HCT116 (cell line): Measurements from ENCODE around the gene TECTA. TPM values are rescaled to one million over a fixed set of nuclear protein-coding genes. Genes with fewer than 3 reads are reported as not detected.

ENCODE experiments used
- ATAC-seq: fragments of 200-7000 bp; cut with Tn5 transposase; 2 replicates; pipeline ENCODE4 v1.9.1; 2020; ENCODE audit warnings: mild to moderate bottlenecking, moderate library complexity
- BruUV-seq: library from RNA; stranded (reverse); fragments of 400-500 nt; replicated peaks from 2 replicates; lab custom pipeline; 2021; lab: Mats Ljungman, UMichigan
- CTCF ChIA-PET: fragments of 300-600 bp; sonication (Branson Sonifier 250); formaldehyde crosslinking; loops from one replicate; lab custom pipeline; 2021; ENCODE audit warnings: antibody characterized with exemption; lab: Charles Lee
- POLR2A ChIA-PET: fragments of 300-600, 350-600 bp; sonication (Branson Sonifier 250); formaldehyde crosslinking; loops from one replicate; lab custom pipeline; 2021; ENCODE audit warnings: antibody characterized with exemption; lab: Charles Lee
- RAD21 ChIA-PET, 2 experiments: fragments of 300-600 bp; sonication (Branson Sonifier 250); formaldehyde crosslinking; loops; one replicate each; lab custom pipeline; 2023; ENCODE audit warnings: low total read pairs in 2 of 2; ENCODE audit not compliant: uncharacterized antibody in 2 of 2, unreplicated experiment in 2 of 2, low non-redundant PET in 1 of 2; lab: Charles Lee
- DNase-seq: peaks from one replicate; pipeline ENCODE4 v3.0.0-alpha.2; 2010; ENCODE audit warnings: low read depth, low spot score
- H2AFZ ChIP-seq: fragments of 200-600 bp; shearing (Covaris generic), sonication (generic); 2 replicates; pipeline ENCODE4 v1.6.1; 2017; ENCODE audit warnings: low read depth, mixed run types, mixed read lengths, antibody characterized with exemption, low read length; ENCODE audit not compliant: poor library complexity, severe bottlenecking
- H3K27ac ChIP-seq: 2 replicates; pipeline ENCODE4 v1.5.1; 2012; ENCODE audit warnings: low read depth, low read length
- H3K27me3 ChIP-seq: fragments of 200-600 bp; sonication (generic); 2 replicates; pipeline ENCODE4 v1.6.1; 2016; ENCODE audit warnings: mixed run types, low read length, mixed read lengths; ENCODE audit not compliant: insufficient read depth
- H3K36me3 ChIP-seq, 2 experiments: fragments of 200-500 bp in 1 of 2; fragments of 200-600 bp in 1 of 2; sonication (Bioruptor generic) in 1 of 2; sonication (generic) in 1 of 2; 2 replicates each; pipeline versions ENCODE4 v1.5.1 to v1.6.1; 2014 to 2016; ENCODE audit warnings: low read length in 2 of 2, inconsistent platforms in 1 of 2, mixed read lengths in 1 of 2, mixed run types in 1 of 2; ENCODE audit not compliant: insufficient read depth in 2 of 2, control insufficient read depth in 1 of 2
- H3K4me1 ChIP-seq, 2 experiments: fragments of 200-600 bp in 1 of 2; sonication (generic) in 1 of 2; 2 replicates each; pipeline versions ENCODE4 v1.5.1 to v1.6.1; 2012 to 2017; ENCODE audit warnings: low read length in 2 of 2, inconsistent platforms in 1 of 2, mild to moderate bottlenecking in 1 of 2, mixed read lengths in 1 of 2, mixed run types in 1 of 2, moderate library complexity in 1 of 2; ENCODE audit not compliant: insufficient read depth in 2 of 2, control insufficient read depth in 1 of 2
- H3K4me2 ChIP-seq: fragments of 200-600 bp; sonication (generic); 2 replicates; pipeline ENCODE4 v1.6.1; 2017; ENCODE audit warnings: mixed run types, low read length, mixed read lengths
- H3K4me3 ChIP-seq, 2 experiments: fragments of 200-600 bp in 1 of 2; sonication (generic) in 1 of 2; replicated peaks in 1 of 2; 2 replicates each; pipeline ENCODE4 v1.5.1; 2011 to 2016; ENCODE audit warnings: low read length in 2 of 2, control low read depth in 1 of 2, low read depth in 1 of 2, mild to moderate bottlenecking in 1 of 2, mixed read lengths in 1 of 2, mixed run types in 1 of 2
- H3K79me2 ChIP-seq: fragments of 200-600 bp; sonication (generic); 2 replicates; pipeline ENCODE4 v1.6.1; 2017; ENCODE audit warnings: mild to moderate bottlenecking, mixed run types, low read length, moderate library complexity, mixed read lengths; ENCODE audit not compliant: insufficient read depth
- H3K9ac ChIP-seq: fragments of 200-600 bp; sonication (generic); 2 replicates; pipeline ENCODE4 v1.6.1; 2016; ENCODE audit warnings: low read length, mixed read lengths
- H3K9me2 ChIP-seq: fragments of 200-600 bp; sonication (generic), shearing (Covaris generic); 2 replicates; pipeline ENCODE4 v1.6.1; 2017; ENCODE audit warnings: mixed run types, mild to moderate bottlenecking, moderate library complexity; ENCODE audit not compliant: insufficient read depth
- H3K9me3 ChIP-seq, 2 experiments: fragments of 200-500 bp in 1 of 2; fragments of 200-600 bp in 1 of 2; sonication (Bioruptor generic) in 1 of 2; sonication (generic) in 1 of 2; 2 replicates each; pipeline ENCODE4 v1.6.1; 2014 to 2017; ENCODE audit warnings: low read length in 2 of 2, mixed read lengths in 2 of 2, inconsistent platforms in 1 of 2, low read depth in 1 of 2, mild to moderate bottlenecking in 1 of 2, mixed run types in 1 of 2, moderate library complexity in 1 of 2; ENCODE audit not compliant: control insufficient read depth in 1 of 2, insufficient read depth in 1 of 2
- H4K20me1 ChIP-seq: fragments of 200-600 bp; sonication (generic), shearing (Covaris generic); 2 replicates; pipeline ENCODE4 v1.6.1; 2017; ENCODE audit warnings: mixed run types, mild to moderate bottlenecking, moderate library complexity; ENCODE audit not compliant: insufficient read depth
- CEBPB ChIP-seq: IDR thresholded peaks from 2 replicates; pipeline ENCODE4 v1.6.1; 2012; ENCODE audit warnings: low read depth
- ELF1 ChIP-seq: IDR thresholded peaks from 2 replicates; pipeline ENCODE4 v1.6.1; 2012; ENCODE audit warnings: low read depth, borderline replicate concordance
- EZH2 ChIP-seq: fragments of 200-600 bp; sonication (generic); IDR thresholded peaks from 2 replicates; pipeline ENCODE4 v1.6.1; 2017; ENCODE audit warnings: antibody characterized with exemption, mixed run types
- EZH2phosphoT487 ChIP-seq: fragments of 200-600 bp; IDR thresholded peaks from 2 replicates; pipeline ENCODE4 v1.6.1; 2018; ENCODE audit warnings: antibody characterized with exemption, borderline replicate concordance
- FOSL1 ChIP-seq: IDR thresholded peaks from 2 replicates; pipeline ENCODE4 v1.6.1; 2012; ENCODE audit warnings: low read depth
- POLR2A ChIP-seq: IDR thresholded peaks from 2 replicates; pipeline ENCODE4 v1.7.0; 2011; ENCODE audit warnings: borderline replicate concordance; ENCODE audit not compliant: insufficient read depth, insufficient read length; ENCODE audit errors: extremely low read depth
- SP1 ChIP-seq: IDR thresholded peaks from 2 replicates; pipeline ENCODE4 v1.6.1; 2012; ENCODE audit warnings: low read depth
- TCF7L2 ChIP-seq: IDR thresholded peaks from 2 replicates; pipeline ENCODE4 v1.7.0; 2011; ENCODE audit warnings: borderline replicate concordance, inconsistent platforms; ENCODE audit not compliant: insufficient read depth, insufficient read length; ENCODE audit errors: extremely low read depth
- YY1 ChIP-seq: IDR thresholded peaks from 2 replicates; pipeline ENCODE4 v1.6.1; 2011; ENCODE audit warnings: low read length, low read depth, moderate library complexity, mild to moderate bottlenecking; ENCODE audit not compliant: insufficient replicate concordance; ENCODE audit errors: extremely low read depth
- ZFX ChIP-seq: fragments of 450-650 bp; IDR thresholded peaks from 2 replicates; pipeline ENCODE4 v1.6.1; 2017
- intact Hi-C: fragments of 100-400 bp; cut with micrococcal nuclease; formaldehyde crosslinking; loops from 2 replicates; pipeline ENCODE4 v1.10.0; 2022
- total RNA-seq: library from RNA; stranded (reverse); gene quantifications from one replicate; pipeline ENCODE4 v1.2.1, GENCODE V29; 2021; ENCODE audit not compliant: unreplicated experiment
- TF ChIP-seq, protein P1 (sequence below): IDR thresholded peaks from 2 replicates; pipeline ENCODE4 v1.6.1; 2012

Gene TECTA
- total RNA-seq, 1 experiment from 2014 or later, result 0.81 TPM

GRCh38 chr11:121207485-121208115 is 106.6 kb downstream of the TECTA start:
- CTCF ChIA-PET, result interaction anchor here (1.9 kb wide), 1 partner anchor 13 kb away, joined by 8 read pairs; no protein-coding TSS in a partner anchor
- no peaks in the 10 kb centered on the region for H3K36me3 ChIP-seq
- TF ChIP-seq FOSL1, result no peak
- no peak for TF ChIP-seq EZH2
- TF ChIP-seq, all 23 proteins: peak for 0
- no peak overlapping the region for H3K27ac ChIP-seq
- ATAC-seq, result no peak
- no peaks in the 10 kb centered on the region for H4K20me1 ChIP-seq
- no peak for DNase-seq
- no peaks in the 10 kb centered on the region for H3K27me3 ChIP-seq
- no peak overlapping the region for H3K4me2 ChIP-seq
- H3K9ac ChIP-seq, result no peak overlapping the region
- ChIA-PET POLR2A (no interaction called here), RAD21 (no interaction called here)
- intact Hi-C loops, result no loop called here
- no peaks in the 10 kb centered on the region for H3K4me1 ChIP-seq
- BruUV-seq, result no TSS peak
- no peaks in the 10 kb centered on the region for H3K9me3 ChIP-seq
- no peaks in the 10 kb centered on the region for H3K9me2 ChIP-seq
- H3K4me3 ChIP-seq, result no peak overlapping the region
- H2AFZ ChIP-seq, result no peak overlapping the region
- H3K79me2 ChIP-seq, result no peaks in the 10 kb centered on the region

DNA sequence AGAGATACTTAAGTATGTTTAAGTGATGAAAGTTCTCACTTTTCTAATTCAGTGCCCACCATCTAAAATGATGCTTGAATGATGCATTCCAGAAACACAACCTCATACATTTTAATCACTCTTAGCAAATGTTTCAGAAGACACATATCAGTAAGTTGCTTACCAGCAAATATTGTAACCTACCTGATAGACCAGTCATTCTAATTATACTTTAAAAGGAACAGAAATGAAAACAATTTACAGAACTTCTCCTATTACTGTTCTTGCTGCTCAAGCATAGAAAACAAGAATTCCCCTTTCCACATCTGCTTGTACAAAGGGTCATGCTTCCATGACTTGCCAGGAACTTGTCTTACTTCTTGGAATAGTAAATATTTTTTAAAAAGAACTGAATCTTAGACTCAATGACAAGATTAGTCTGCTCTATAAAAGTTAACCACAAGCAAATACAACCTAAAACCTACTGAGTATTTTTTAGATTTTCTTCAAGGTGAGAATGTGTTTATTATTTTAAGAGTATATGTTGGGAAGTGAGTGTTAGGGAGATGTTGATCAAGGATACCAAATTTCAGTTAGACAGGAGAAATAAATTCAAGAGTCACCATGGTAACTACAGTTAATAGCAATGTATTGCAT is 109.5 kb downstream of the TECTA start:
- intact Hi-C loops, result no loop called here
- DNase-seq, result no peak
- Histone ChIP-seq H3K36me3 (no peaks in the 10 kb centered on the region), H3K79me2 (no peaks in the 10 kb centered on the region), H4K20me1 (no peaks in the 10 kb centered on the region)
- POLR2A ChIA-PET, result no interaction called here
- TF ChIP-seq ELF1 (no peak), CEBPB (no peak), POLR2A (no peak), EZH2phosphoT487 (no peak), FOSL1 (no peak), EZH2 (no peak), YY1 (no peak), SP1 (no peak), TCF7L2 (no peak), ZFX (no peak)
- TF ChIP-seq, protein P1, sequence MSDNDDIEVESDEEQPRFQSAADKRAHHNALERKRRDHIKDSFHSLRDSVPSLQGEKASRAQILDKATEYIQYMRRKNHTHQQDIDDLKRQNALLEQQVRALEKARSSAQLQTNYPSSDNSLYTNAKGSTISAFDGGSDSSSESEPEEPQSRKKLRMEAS, result no peak
- TF ChIP-seq, all 23 proteins: peak for 0
- RAD21 ChIA-PET, result no interaction called here
- Histone ChIP-seq H3K4me3 (no peak overlapping the region), H3K27ac (no peak overlapping the region), H3K4me2 (no peak overlapping the region), H3K9me3 (no peaks in the 10 kb centered on the region), H3K9ac (no peak overlapping the region), H2AFZ (no peak overlapping the region), H3K27me3 (no peaks in the 10 kb centered on the region), H3K4me1 (no peaks in the 10 kb centered on the region), H3K9me2 (no peaks in the 10 kb centered on the region)
- CTCF ChIA-PET, result no interaction called here
- no peak for ATAC-seq
- no TSS peak for BruUV-seq
